Muscle layer of duodenum (tissue), 2 donors: ENCODE results near the gene SDCCAG8.

Experiments
- H3K27ac ChIP-seq: one replicate; pipeline ENCODE4 v1.7.0; 2013; ENCODE audit warnings: mild to moderate bottlenecking, low read length
- H3K27me3 ChIP-seq: one replicate; pipeline ENCODE4 v1.7.0; 2013; ENCODE audit warnings: low read depth, mild to moderate bottlenecking, control low read depth, low read length
- H3K36me3 ChIP-seq, 2 donors: one replicate each; pipeline ENCODE4 v1.7.0; 2013; ENCODE audit warnings: low read length in 2 of 2, control low read depth in 1 of 2, mild to moderate bottlenecking in 1 of 2; ENCODE audit not compliant: insufficient read depth in 2 of 2, control insufficient read depth in 1 of 2
- H3K4me1 ChIP-seq, 2 donors: one replicate each; pipeline ENCODE4 v1.7.0; 2013; ENCODE audit warnings: low read length in 2 of 2, mild to moderate bottlenecking in 2 of 2, control low read depth in 1 of 2, moderate library complexity in 1 of 2; ENCODE audit not compliant: insufficient read depth in 2 of 2, control insufficient read depth in 1 of 2
- H3K4me3 ChIP-seq, 2 donors: one replicate each; pipeline ENCODE4 v1.7.0; 2013; ENCODE audit warnings: low read length in 2 of 2, low read depth in 1 of 2, mild to moderate bottlenecking in 1 of 2
- H3K9me3 ChIP-seq, 2 donors: one replicate each; pipeline ENCODE4 v1.7.0; 2013; ENCODE audit warnings: low read length in 2 of 2, control low read depth in 1 of 2, mild to moderate bottlenecking in 1 of 2; ENCODE audit not compliant: control insufficient read depth in 1 of 2
- donor health status: healthy.

Gene SDCCAG8

DNA sequence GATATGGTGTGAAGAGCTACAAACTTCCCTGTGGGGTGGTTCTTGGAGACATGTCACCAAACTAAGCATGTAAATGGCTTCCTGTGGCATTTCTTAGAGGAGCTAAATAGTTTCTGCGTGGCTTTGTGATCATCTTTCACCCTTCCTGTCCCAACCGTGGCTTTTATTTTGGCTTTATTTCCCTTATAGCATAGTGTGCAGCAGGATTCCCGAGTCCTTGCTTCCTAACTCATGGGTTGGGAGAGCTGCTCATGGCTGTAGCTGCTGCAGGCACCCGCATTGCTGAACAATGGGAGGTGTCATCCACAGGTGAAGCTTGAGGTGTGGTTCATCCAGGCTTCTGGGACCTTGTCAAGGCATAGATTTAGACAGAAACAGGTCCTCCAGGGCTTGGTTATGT, 192.0 kb downstream of the SDCCAG8 start:
- no peaks in the 10 kb centered on the region for H3K9me3 ChIP-seq
- H3K36me3 ChIP-seq, result peaks cover 0 to 4% of the 10 kb centered on the region in 2 donors
- peaks cover 0 to 3% of the 10 kb centered on the region in 2 donors for H3K4me1 ChIP-seq
- H3K4me3 ChIP-seq, result no peak overlapping the region
- no peak overlapping the region for H3K27ac ChIP-seq
- H3K27me3 ChIP-seq, result no peaks in the 10 kb centered on the region

DNA sequence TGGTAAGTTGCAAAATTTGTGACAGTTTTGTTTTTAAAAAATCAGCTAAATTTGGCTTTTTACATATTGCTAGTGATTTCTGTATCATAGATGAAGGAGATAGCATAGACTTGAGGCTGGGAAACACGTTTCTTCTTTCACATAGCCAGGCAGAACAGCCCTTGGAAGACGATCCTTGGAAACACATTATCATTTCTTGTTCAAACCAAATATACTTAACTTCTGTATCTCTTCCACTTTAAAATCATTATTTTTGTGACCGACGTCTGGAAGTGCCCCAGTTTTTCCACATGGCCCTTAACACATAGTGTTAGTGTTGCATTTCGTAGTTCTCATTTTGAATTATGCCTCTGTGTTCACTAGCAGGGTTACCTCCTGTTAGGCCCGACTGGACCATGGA, 193.5 kb downstream of the SDCCAG8 start:
- H3K4me1 ChIP-seq, result no peaks in the 10 kb centered on the region
- no peak overlapping the region for H3K4me3 ChIP-seq
- no peak overlapping the region for H3K27ac ChIP-seq
- peaks cover 0 to 8% of the 10 kb centered on the region in 2 donors for H3K36me3 ChIP-seq
- no peaks in the 10 kb centered on the region for H3K27me3 ChIP-seq
- no peaks in the 10 kb centered on the region for H3K9me3 ChIP-seq

DNA sequence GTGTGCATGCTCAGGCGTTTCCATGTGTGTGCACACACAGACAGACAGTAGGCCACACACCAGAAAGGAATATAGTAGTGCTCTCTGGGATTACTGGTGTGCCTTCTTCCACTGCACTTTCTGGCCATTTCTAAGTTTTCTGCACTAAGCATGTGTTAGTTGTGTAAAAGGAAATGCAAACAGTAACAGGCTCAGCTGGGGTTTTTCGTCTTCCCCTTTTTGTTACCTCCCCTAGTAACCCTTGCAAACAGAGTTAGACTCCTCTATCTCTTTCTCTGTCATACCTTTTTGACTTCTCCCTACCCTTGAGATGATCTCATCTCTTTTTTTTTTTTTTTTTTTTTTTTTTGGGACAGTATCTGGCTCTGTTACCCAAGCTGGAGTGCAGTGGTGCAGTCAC, 196.3 kb downstream of the SDCCAG8 start:
- peaks cover 0 to 4% of the 10 kb centered on the region in 2 donors for H3K36me3 ChIP-seq
- H3K27ac ChIP-seq, result no peak overlapping the region
- H3K4me1 ChIP-seq, result no peaks in the 10 kb centered on the region

DNA sequence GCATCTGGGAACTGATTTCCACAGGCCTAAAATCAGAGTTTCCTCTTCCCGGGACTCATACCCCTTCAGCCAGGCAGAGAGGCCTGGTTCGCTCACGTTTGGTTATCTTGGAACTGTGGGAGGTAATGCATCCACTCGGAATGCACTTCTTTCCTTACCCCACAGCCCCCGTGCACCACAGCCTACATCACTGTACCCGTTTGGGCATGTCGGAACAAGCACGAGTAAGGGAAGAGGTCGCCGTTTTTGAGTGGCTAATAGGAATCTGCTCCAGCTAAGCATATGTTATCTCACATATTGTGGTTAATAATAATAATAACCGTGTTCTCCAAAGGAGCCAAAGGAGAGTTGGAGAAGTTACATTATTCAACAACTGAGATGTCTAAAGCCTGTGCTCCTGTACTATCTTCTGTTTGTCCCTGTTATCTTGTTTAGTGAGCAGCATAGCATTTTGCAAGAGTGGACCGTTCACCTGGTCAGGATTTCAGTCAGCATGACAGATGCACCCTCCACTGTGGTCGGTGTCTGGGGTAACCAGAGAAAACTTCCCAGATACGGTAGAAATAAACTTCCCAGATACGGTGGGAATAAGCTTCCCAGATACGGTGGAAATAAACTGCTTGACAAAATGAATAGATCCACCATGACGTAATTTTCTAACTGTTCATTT, 198.6 kb downstream of the SDCCAG8 start:
- Histone ChIP-seq H3K36me3 (peaks cover 0 to 4% of the 10 kb centered on the region in 2 donors), H3K9me3 (no peaks in the 10 kb centered on the region), H3K27ac (no peak overlapping the region), H3K4me1 (no peaks in the 10 kb centered on the region), H3K27me3 (no peaks in the 10 kb centered on the region), H3K4me3 (no peak overlapping the region)

More for the DNA sequence above, 196.3 kb downstream of the SDCCAG8 start:
- no peaks in the 10 kb centered on the region for H3K9me3 ChIP-seq
- H3K4me3 ChIP-seq, result no peak overlapping the region
- H3K27me3 ChIP-seq, result no peaks in the 10 kb centered on the region

DNA sequence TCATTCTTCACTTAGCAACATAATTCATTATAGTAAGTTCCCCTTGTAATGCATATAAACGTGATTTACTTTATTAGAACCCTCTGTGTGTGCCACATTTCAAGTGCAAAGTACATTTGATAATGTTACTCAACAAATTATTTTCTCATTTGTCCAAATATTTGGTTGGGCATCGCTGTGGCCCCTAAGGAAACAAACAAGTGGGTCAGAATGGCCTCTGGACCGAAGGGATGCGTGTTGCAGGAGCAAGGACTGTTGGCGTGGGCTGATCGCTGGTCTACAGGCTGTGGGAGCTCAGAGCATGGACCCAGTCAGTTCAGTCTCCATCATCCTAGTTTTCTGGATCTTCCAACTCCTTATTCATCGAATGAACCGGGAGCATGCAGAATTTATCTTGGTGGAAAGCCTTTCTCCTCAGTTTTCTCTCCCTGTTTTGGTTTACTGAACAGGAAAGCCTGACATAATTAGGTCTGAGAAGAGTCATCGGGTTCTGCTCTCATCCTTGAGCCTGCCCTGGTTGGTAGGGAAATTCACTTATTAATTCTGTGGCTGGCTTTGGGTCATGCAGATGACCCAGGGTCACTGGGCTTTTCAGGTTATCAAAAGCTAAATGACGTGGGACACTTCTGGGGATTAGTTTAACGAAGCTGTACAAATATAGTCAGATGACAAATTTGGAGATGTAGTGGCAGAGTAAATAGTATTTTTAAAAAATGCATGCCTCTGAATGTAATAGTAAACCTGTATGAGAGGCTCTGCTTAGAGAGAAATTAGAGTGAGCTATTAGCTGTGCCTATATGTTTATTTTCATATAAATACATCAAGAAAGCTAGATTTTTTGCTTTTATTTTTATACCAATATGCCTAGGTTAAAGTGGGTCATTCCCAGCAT, 200.2 kb downstream of the SDCCAG8 start:
- Histone ChIP-seq H3K36me3 (peaks cover 0 to 7% of the 10 kb centered on the region in 2 donors), H3K27ac (no peak overlapping the region), H3K27me3 (no peaks in the 10 kb centered on the region), H3K9me3 (no peaks in the 10 kb centered on the region), H3K4me3 (no peak overlapping the region), H3K4me1 (no peaks in the 10 kb centered on the region)

DNA sequence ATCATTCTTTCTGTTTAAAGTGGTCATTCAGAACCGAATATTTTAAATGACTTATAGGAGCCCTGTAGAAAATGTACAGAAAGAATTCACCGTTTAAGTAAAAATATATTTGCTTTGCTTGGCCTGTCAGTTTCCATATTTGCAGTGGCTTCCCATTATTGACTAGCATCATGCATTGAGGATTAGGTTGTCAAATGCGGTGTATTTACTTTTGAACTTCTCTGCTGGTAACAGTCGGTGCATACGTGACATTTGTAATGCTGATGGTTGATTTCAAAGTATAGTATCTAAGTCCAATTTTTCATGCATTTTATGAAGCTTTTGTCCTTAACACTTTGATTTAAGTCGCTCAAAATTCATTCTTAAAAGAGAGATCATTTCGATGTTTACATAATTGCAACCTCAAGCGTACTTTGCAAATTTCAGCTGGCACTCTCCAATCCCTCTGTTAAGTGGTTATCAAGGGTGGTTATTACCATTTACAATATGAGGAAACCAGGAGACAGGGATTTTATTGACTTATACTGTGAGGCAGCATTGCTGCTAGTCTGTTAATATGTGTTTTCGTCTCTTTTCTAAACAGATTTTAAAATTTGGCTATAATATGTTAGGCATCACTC, 201.6 kb downstream of the SDCCAG8 start:
- no peaks in the 10 kb centered on the region for H3K4me1 ChIP-seq

DNA sequence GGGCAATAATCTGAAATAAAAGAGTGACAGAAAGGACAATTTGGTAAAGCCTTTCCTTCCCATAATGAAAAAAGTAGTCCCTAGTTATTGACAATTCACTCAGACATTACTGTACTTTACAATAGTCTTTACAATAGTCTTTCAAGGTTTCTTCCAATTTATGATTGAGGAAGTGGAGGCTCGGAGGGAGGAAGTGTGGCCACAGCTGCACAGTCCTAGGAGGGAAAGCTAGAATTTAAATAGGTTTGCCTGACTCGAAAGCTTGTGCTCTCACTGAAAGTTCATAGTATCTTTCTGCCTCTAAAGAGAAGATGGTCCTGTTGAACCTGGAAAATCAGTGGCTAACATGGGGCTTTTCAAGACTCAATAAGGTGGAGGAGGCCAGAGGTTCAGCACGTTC, 203.2 kb downstream of the SDCCAG8 start:
- Histone ChIP-seq H3K4me3 (no peak overlapping the region), H3K27me3 (no peaks in the 10 kb centered on the region), H3K9me3 (no peaks in the 10 kb centered on the region), H3K36me3 (peaks cover 3 to 6% of the 10 kb centered on the region in 2 donors), H3K27ac (no peak overlapping the region), H3K4me1 (no peaks in the 10 kb centered on the region)

More for the DNA sequence above, 201.6 kb downstream of the SDCCAG8 start:
- Histone ChIP-seq H3K27me3 (no peaks in the 10 kb centered on the region), H3K4me3 (no peak overlapping the region), H3K9me3 (no peaks in the 10 kb centered on the region), H3K36me3 (peaks cover 3 to 7% of the 10 kb centered on the region in 2 donors), H3K27ac (no peak overlapping the region)

DNA sequence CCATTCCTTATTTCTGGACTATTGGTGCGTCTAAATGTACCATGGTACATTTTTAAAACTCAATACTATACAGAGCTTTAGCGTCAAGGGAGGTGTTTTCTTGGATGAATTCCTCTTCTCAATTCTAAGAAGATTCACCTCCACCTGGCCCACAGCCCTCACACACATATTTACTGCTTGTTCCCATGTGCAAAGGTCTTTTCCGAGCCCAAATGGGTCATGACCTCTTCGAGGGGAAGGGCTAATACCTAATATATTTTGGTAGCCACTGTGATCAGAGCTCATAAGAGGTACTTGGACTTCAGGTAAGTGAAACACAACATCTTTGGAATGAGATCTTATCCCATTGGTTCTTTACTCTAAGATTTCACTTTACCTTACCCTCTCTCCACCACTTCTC, 205.9 kb downstream of the SDCCAG8 start:
- no peaks in the 10 kb centered on the region for H3K4me1 ChIP-seq
- no peak overlapping the region for H3K4me3 ChIP-seq
- H3K36me3 ChIP-seq, result peaks cover 3% of the 10 kb centered on the region in 2 donors
- H3K27me3 ChIP-seq, result no peaks in the 10 kb centered on the region
- no peak overlapping the region for H3K27ac ChIP-seq
- H3K9me3 ChIP-seq, result no peaks in the 10 kb centered on the region

DNA sequence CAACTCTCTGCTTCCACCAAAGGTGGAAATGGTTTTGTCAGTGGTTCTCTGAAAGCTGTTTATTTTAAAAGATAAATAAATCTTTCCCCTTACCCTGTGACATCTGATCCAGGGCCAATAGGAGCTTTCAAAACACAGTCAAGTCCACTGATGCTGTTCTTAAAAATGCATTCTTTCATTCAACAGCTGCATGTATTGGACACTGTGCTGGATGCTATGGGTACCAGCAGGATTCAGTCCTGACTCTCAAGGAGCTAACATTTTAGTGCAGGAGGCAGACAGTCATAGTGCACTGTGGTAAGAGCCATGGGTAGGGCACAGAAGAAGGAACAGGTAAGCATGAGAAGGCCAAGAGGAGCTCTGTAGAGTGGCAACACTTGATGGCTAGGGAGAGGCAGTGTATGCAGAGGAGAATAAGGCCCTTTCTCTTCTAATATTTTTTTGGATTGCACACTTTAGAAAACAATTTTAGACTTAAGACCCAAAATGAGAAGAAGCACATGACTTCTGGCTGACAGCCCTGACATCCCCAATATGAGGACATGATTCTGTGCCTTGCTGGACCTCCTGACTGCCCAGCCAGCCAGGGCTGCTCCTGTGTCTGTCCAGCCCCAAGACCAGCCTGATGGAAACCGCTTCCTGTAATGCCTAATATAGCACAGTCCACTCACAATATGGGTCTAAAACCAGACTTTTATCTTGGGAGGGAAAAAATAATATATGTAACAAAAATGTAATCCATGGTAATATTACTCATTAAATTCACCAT, 207.3 kb downstream of the SDCCAG8 start:
- peaks cover 3% of the 10 kb centered on the region in 2 donors for H3K36me3 ChIP-seq
- no peak overlapping the region for H3K4me3 ChIP-seq
- no peaks in the 10 kb centered on the region for H3K27me3 ChIP-seq
- no peak overlapping the region for H3K27ac ChIP-seq
- no peaks in the 10 kb centered on the region for H3K9me3 ChIP-seq
- no peaks in the 10 kb centered on the region for H3K4me1 ChIP-seq

DNA sequence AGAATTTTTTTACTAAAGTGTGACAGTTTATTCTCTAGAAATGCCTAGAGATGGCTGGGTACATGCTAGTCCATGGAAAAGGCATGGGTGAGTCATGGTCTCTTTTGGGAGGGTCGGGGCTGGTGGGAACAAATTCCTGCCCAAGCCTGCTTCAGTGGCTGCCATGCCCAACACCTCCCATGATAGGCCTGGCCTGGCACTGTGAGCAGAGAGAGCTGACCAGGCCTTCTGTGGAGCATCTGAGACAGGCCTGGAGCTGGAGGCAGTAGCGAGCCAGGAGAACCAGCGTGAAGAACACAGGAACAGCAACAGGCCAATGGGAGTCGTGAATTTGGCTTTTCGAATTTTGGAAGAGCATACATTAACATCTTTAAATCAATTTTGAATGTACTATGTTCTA, 209.2 kb downstream of the SDCCAG8 start:
- Histone ChIP-seq H3K27ac (no peak overlapping the region), H3K9me3 (no peaks in the 10 kb centered on the region), H3K4me3 (no peak overlapping the region), H3K4me1 (no peaks in the 10 kb centered on the region), H3K27me3 (no peaks in the 10 kb centered on the region), H3K36me3 (peaks cover 0 to 3% of the 10 kb centered on the region in 2 donors)

DNA sequence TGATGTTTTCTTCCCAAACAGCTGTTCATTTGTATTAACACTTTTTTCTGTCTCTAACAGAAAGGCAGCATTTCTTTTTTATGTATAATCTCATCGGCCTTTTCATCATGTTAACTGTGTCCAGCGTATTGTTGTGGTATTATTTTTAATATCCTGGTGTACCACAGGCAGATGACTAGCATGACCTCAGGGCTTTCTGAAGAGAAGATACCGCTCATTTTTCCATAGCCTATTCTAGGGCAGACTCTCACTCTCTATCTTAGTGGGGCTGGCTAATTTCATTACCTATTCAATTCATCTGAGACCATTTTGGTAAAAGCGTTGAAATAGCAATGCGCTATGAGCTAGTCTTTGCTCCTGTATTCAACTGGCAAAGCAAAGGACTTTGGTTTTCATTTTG, 209.9 kb downstream of the SDCCAG8 start:
- Histone ChIP-seq H3K4me1 (no peaks in the 10 kb centered on the region), H3K27me3 (no peaks in the 10 kb centered on the region)

More for the DNA sequence above, 209.9 kb downstream of the SDCCAG8 start:
- no peak overlapping the region for H3K27ac ChIP-seq
- H3K9me3 ChIP-seq, result no peaks in the 10 kb centered on the region
- H3K36me3 ChIP-seq, result peaks cover 0 to 3% of the 10 kb centered on the region in 2 donors
- no peak overlapping the region for H3K4me3 ChIP-seq
